EH (cell line): Measurements from ENCODE around the gene TENM4.

Experiments used
- DNase-seq: peaks from one replicate; pipeline ENCODE4 v3.0.0-alpha.2; 2015; ENCODE audit warnings: low read depth

The TENM4 gene

DNA sequence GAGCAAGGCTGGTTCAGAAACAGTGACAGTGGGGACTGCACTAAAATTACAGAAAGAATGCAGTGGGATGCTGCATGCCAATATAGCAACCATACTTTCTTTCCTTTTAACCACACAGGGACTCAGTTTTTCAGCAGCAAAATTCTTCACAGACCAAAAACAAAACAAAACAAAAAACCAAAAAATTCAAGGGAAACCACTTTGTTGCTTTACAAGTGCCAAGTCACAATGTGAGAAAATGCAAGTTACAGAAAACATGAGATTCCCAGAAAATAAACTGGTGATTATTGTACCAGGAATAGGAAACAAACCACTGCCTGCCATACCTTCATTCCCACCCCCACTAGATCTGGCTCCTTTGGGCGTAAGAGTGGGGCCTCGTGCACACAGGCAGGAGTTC, 52.6 kb downstream of the TENM4 start:
- DNase-seq: peak; percentile 23

DNA sequence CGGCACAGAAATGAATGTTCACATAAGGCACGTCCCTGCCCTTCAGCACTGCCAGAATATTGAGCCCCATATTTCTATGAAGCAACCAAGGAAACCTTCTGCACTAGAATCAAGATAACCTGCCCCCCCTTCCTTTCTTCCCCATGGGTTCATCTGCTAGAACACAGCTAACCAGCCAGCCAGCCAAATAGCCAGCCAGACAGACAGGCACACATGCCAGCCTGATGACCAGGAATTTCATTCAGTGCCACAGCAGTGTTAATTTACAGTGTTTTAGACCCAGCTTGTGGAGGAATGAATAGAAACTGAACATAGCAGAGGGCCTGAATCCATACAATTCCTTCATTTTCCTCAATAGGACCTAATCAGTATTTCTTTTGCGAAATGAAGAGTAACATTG, 57.0 kb downstream of the TENM4 start:
- DNase-seq: no peak

GRCh38 chr11:79382301-79383050, 58.4 kb downstream of the TENM4 start:
- peak; percentile 7 for DNase-seq

GRCh38 chr11:79381036-79381435, 59.8 kb downstream of the TENM4 start:
- DNase-seq: no peak

- DNase-seq: no peak
Measured at GRCh38 chr11:79377406-79377805, 63.4 kb downstream of the TENM4 start.

- DNase-seq: no peak
Measured at GRCh38 chr11:79375818-79376550, 64.8 kb downstream of the TENM4 start.

DNA sequence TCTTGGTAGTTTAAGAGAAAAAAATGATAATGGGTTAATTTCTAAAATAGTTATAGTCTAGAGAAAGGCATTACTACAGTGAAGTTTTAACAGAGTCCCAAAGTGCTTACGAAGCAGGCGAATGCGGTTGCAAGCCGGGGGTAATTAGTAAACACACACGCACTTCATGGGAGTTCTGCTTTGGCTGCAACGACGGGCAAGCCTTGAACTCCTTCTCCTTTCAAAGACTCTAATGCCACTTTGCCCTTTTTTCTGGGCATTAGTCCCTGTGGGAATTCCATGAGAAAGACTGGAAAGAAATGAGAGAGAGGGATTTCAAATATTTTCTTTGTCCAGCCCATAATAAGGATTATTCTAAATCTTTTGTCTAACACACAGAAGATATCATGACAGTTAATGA, 66.1 kb downstream of the TENM4 start:
- DNase-seq: no peak

DNA sequence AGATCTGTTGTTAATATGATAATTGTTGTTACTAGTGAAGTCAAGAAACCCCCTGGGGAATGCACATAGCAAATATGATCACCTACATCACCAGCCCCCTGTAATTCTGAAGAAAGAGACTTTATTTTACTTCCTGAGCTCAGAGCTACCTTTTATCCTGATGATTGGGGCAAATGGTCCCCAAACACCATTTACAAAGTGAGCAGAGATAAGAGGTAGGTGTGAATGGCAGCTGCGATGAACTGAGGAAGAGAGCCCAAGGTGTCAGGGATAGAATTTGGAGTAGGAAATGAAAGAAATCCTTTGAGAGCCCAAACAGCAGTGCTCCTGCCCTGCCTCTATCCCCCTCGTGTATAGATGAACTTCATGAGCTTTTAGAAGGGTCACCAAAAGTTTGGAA, 69.1 kb downstream of the TENM4 start:
- DNase-seq: no peak

DNA sequence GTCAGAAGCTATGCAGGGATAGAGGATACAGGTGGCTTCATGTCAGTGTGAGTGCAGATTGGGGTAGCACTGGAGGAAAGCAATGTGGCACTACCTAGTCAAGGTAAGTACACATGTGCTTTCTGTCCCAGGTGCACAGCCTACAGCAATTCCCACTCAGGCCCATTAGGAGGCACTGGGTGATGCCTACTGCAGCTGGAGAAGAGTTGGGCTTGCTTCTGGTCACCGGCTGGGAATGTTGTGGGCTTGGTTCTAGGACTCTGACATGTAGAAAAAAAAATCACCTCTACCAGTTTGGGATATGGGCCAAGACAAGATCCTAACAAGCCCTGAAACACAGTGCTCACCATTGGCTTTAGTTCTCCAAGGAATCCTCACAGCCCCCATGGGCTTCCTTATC, 69.7 kb downstream of the TENM4 start:
- no peak for DNase-seq

DNA sequence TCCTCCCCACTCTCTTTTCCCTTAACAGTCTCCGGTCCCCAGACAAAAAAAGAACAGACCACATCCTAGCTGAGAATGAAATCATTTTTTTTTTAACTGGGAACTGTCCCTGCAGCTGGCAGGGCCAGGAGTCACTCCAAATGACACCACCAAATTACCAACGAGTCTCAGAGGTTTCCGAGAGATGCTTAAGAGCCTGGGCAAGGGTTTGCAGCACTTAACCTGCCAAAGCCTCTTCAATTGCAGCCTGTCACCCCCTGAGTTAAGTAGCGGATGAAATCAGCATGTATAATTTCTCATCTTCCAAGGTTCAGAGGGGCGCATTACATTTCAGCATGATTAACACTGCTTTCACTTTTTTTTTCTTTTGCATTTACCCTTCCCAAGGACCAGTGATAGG, 71.8 kb downstream of the TENM4 start:
- DNase-seq: no peak

GRCh38 chr11:79367844-79368243, 73.0 kb downstream of the TENM4 start:
- DNase-seq: no peak

- no peak for DNase-seq
Measured at GRCh38 chr11:79366218-79366617, 74.6 kb downstream of the TENM4 start.

- no peak for DNase-seq
Measured at GRCh38 chr11:79363861-79364378, 76.9 kb downstream of the TENM4 start.

DNA sequence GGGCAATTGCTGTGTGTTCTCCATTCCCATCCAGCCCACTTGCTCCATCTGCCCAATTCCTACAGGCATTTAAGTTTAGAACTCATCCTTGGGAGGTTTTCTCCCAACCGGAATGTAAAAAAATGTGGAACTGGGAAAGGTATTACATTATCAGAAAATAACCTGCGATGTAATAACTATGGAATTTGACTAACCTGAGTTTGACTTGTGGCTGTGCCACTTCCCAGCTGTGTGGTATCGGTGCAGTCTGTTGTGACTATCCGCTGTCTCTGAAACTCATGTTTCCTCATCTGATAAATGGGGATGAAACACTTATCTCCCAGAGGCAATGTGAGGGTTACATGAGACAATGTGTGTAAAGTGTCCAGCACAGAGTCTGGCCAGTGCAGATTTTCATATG, 77.6 kb downstream of the TENM4 start:
- DNase-seq: no peak

- no peak for DNase-seq
Measured at GRCh38 chr11:79362821-79363220, 78.0 kb downstream of the TENM4 start.

DNA sequence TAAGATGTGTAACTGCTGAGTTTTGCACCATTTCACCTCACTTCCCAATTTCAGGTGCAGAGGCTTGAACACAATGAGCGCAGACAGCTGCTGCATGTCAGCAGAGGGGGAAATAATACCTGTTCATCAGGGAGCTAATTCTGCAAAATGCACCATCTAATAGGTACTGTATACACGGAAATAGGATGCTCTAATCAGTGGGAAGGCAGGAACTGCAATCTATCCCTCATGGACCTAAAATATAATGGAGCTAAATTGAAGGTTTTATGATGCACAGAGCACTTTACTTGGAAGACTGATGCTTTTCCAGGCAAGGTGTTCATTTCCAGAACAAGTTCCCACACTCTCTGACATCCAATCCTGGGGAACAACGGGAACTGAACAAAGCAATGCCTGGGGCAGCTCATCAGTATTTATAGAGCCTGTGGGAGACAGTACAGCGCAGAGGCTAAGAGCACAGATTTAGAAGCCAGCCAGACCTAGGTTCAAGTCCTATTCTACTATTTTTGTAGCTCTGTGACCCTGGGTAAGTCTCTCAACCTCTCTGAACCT, 78.5 kb downstream of the TENM4 start:
- DNase-seq: no peak

DNA sequence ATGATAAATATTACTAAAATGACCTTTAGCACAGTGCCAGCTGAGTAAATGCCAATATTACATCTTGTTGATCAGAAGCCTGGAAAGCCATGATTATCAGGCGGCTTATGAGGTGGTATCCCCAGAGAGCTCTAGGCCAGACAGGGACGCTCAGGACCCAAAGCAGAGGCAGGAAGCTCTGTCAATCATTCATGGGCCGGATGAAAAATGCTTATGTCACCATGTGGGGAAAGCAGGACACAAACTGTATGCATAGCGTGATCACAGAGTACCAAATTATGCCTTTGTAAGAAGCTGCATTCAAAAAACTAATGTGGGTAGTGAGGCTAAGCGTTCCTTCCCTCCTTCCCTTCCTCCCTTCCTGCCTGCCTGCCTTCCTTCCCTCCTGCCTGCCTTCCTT, 82.6 kb downstream of the TENM4 start:
- no peak for DNase-seq

DNA sequence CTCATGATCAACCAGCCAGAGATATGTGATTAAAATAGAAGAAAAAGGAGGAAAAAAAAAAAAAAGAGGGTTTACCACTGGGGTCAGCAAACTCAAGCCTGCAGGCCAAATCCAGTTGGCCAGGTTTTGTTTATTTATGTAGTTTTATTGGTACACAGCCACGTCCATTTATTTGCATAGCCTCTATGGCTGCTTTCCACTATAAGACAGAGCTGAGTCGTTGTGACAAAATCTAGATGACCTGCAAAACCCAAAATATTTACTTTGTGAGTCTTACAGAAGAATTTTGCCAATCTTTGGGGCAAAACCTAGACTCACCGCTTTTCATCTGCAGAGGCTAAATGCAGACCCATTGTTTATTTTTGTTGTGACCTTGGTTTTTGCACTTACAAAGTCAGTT, 87.1 kb downstream of the TENM4 start:
- DNase-seq: peak; percentile 1

GRCh38 chr11:79352349-79352703, 88.5 kb downstream of the TENM4 start:
- no peak for DNase-seq

GRCh38 chr11:79348976-79349682, 91.7 kb downstream of the TENM4 start:
- no peak for DNase-seq

DNA sequence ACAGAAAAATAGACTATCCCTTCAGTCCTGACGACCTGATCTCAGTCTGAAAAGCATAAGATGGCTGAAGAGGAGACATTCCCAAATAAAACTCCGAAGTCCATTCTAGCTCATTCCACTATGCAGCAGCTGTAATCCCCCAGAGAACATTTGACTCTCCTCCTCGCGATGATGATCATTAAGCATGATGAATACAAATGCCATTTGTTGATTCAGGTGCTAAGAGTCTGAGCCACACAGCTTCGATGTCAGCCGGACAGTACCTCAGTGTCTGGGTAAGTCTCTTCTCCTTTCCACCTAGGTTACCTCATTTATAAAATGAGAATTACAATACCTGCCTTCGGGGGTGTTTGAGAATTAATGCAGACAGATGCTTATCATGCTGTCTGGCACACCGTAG, 94.8 kb downstream of the TENM4 start:
- no peak for DNase-seq

DNA sequence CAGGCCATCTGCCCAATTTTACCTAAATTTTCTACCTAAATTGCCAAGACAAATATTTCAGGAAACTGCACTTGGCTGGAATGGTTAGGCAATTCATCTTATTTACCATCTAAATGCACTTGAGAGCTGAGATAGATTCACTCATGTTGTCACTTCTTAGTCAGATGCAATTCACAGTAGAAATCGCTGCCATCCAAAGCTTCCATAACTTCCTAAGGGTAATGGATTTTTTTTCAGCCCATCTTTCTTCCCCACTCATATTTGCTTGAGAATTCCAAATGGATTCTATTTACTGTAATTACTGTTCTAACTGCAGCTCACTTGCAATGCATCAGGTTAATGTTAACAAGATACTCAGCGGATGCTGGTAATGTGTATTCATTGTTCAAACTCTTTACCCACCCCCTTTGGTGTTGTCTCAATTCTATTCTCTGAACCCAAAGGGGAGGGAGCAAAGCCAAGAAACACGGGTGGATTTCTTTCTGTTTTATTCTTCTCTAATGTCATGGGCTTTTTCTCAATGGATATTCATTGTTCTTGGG, 96.0 kb downstream of the TENM4 start:
- DNase-seq: no peak
